CD14-positive monocyte (primary cell): ENCODE measurements around the gene CCDC50. TPM values are rescaled to one million over a fixed set of nuclear protein-coding genes. Genes with fewer than 3 reads are reported as not detected.

Experiments used
- DNase-seq, 3 donors: peaks; one replicate each; pipeline ENCODE4 v3.0.0-alpha.2; 2011 to 2022
- H2AFZ ChIP-seq: 2 replicates; pipeline ENCODE4 v1.6.0; 2012; ENCODE audit warnings: mild to moderate bottlenecking, low read depth, low read length, inconsistent platforms; ENCODE audit not compliant: insufficient read depth, poor library complexity, severe bottlenecking
- H3K27ac ChIP-seq, 2 donors: 1 replicate in 1 of 2; 2 replicates in 1 of 2; pipeline ENCODE4 v1.5.1; 2012 to 2013; ENCODE audit warnings: low read length in 2 of 2, control low read depth in 1 of 2, inconsistent platforms in 1 of 2, low read depth in 1 of 2, mild to moderate bottlenecking in 1 of 2
- H3K27me3 ChIP-seq, 2 donors: one replicate each; pipeline versions ENCODE4 v1.6.0 to v1.6.1; 2011 to 2013; ENCODE audit warnings: low read length in 2 of 2; ENCODE audit not compliant: control insufficient read depth in 2 of 2, insufficient read depth in 2 of 2
- H3K36me3 ChIP-seq, 2 donors: replicated peaks in 1 of 2; 1 replicate in 1 of 2; 2 replicates in 1 of 2; pipeline versions ENCODE4 v1.5.1 to v1.6.1; 2012 to 2013; ENCODE audit warnings: low read length in 2 of 2, control low read depth in 1 of 2, inconsistent platforms in 1 of 2, mild to moderate bottlenecking in 1 of 2; ENCODE audit not compliant: insufficient read depth in 2 of 2, control insufficient read depth in 1 of 2
- H3K4me1 ChIP-seq, 2 donors: 1 replicate in 1 of 2; 2 replicates in 1 of 2; pipeline versions ENCODE4 v1.5.1 to v1.6.1; 2012 to 2013; ENCODE audit warnings: low read length in 2 of 2, control low read depth in 1 of 2, inconsistent platforms in 1 of 2, mild to moderate bottlenecking in 1 of 2, moderate library complexity in 1 of 2; ENCODE audit not compliant: insufficient read depth in 2 of 2, control insufficient read depth in 1 of 2
- H3K4me2 ChIP-seq: replicated peaks from 2 replicates; pipeline ENCODE3; 2012; ENCODE audit warnings: low read length, moderate library complexity, mild to moderate bottlenecking; ENCODE audit not compliant: poor library complexity, severe bottlenecking; ENCODE audit errors: extremely low read depth
- H3K4me3 ChIP-seq, 3 experiments: fragments of 200-600 bp in 1 of 3; sonication (generic) in 1 of 3; replicated peaks in 1 of 3; 1 replicate in 2 of 3; 2 replicates in 1 of 3; pipeline ENCODE4 v1.5.1; 2011 to 2013; ENCODE audit warnings: low read length in 3 of 3, mild to moderate bottlenecking in 3 of 3, control low read depth in 2 of 3, low read depth in 2 of 3, inconsistent platforms in 1 of 3, moderate library complexity in 1 of 3
- H3K79me2 ChIP-seq: 2 replicates; pipeline ENCODE4 v1.6.0; 2012; ENCODE audit warnings: mild to moderate bottlenecking, control low read depth, inconsistent platforms, low read length, moderate library complexity; ENCODE audit not compliant: insufficient read depth
- H3K9ac ChIP-seq: 2 replicates; pipeline ENCODE4 v1.6.0; 2017; ENCODE audit warnings: low read length, mild to moderate bottlenecking; ENCODE audit not compliant: insufficient read depth, poor library complexity, severe bottlenecking
- H3K9me3 ChIP-seq, 2 donors: replicated peaks in 1 of 2; 1 replicate in 1 of 2; 2 replicates in 1 of 2; pipeline versions ENCODE4 v1.5.1 to v1.6.1; 2012 to 2013; ENCODE audit warnings: low read length in 2 of 2, control low read depth in 1 of 2; ENCODE audit not compliant: control insufficient read depth in 1 of 2, insufficient read depth in 1 of 2
- H4K20me1 ChIP-seq: 2 replicates; pipeline ENCODE4 v1.6.0; 2012; ENCODE audit warnings: mild to moderate bottlenecking, low read length, control low read depth, moderate library complexity; ENCODE audit not compliant: insufficient read depth
- H3K27ac Mint-ChIP-seq, 7 donors: one replicate each; pipeline ENCODE4 v1.8.0; 2020; ENCODE audit warnings: mild to moderate bottlenecking in 7 of 7, mixed read lengths in 7 of 7, moderate library complexity in 6 of 7, inconsistent platforms in 2 of 7
- H3K27me3 Mint-ChIP-seq, 3 donors: one replicate each; pipeline ENCODE4 v1.8.0; 2021 to 2022; ENCODE audit warnings: low read depth in 3 of 3, mild to moderate bottlenecking in 3 of 3, mixed read lengths in 3 of 3, moderate library complexity in 3 of 3, inconsistent platforms in 1 of 3
- H3K36me3 Mint-ChIP-seq, 2 donors: one replicate each; pipeline ENCODE4 v1.8.0; 2020; ENCODE audit warnings: mixed read lengths in 2 of 2, inconsistent platforms in 1 of 2, mild to moderate bottlenecking in 1 of 2
- H3K4me1 Mint-ChIP-seq: one replicate; pipeline ENCODE4 v1.8.0; 2020; ENCODE audit warnings: mild to moderate bottlenecking, mixed read lengths
- H3K4me3 Mint-ChIP-seq, 2 donors: one replicate each; pipeline ENCODE4 v1.8.0; 2020; ENCODE audit warnings: mild to moderate bottlenecking in 2 of 2, mixed read lengths in 2 of 2, moderate library complexity in 1 of 2
- H3K9me3 Mint-ChIP-seq, 7 donors: one replicate each; pipeline ENCODE4 v1.8.0; 2020 to 2022; ENCODE audit warnings: mixed read lengths in 7 of 7, mild to moderate bottlenecking in 6 of 7, moderate library complexity in 6 of 7, inconsistent platforms in 2 of 7
- CTCF ChIP-seq: fragments of 200-600 bp; IDR thresholded peaks from one replicate; pipeline ENCODE4 v1.8.0; 2022; ENCODE audit warnings: antibody characterized with exemption, mild to moderate bottlenecking
- WGBS: methylation state at CpG from one replicate; pipeline ENCODE4 v1.1.5; 2013; ENCODE audit warnings: missing lambda C conversion rate; ENCODE audit not compliant: insufficient coverage; 5-methylcytosine and 5-hydroxymethylcytosine counted together
- intact Hi-C, 2 donors: fragments of 100-400 bp; cut with micrococcal nuclease; formaldehyde crosslinking; loops; one replicate each; pipeline versions ENCODE4 v1.15.0 to v1.15.1; 2023
- polyA plus RNA-seq, 3 donors: library from polyadenylated mRNA; depleted of rRNA in 1 of 3; unstranded in 2 of 3; stranded (reverse) in 1 of 3; fragments of 300-500 nt in 2 of 3; fragments of >200 nt in 1 of 3; fragmentation: Illumina TruSeq in 2 of 3; gene quantifications; 1 replicate in 2 of 3; 2 replicates in 1 of 3; pipeline ENCODE4 v1.2.3, GENCODE V29; 2012 to 2021

The CCDC50 gene
- polyA plus RNA-seq, 3 donors = 13.3 to 29.2 (median 25.8) TPM

- Histone ChIP-seq H3K27ac (no peak overlapping the region), H3K4me1 (peaks cover 0 to 4% of the 10 kb centered on the region in 2 donors), H3K27me3 (no peaks in the 10 kb centered on the region), H3K79me2 (no peaks in the 10 kb centered on the region), H3K4me2 (no peak overlapping the region), H3K36me3 (no peaks in the 10 kb centered on the region), H3K9ac (no peak overlapping the region), H3K4me3 (no peak overlapping the region), H3K9me3 (no peaks in the 10 kb centered on the region), H4K20me1 (no peaks in the 10 kb centered on the region), H2AFZ (no peak overlapping the region)
- H3K4me1 Mint-ChIP-seq = peaks cover 8% of the 10 kb centered on the region
- no peaks in the 10 kb centered on the region for H3K36me3 Mint-ChIP-seq
- no peak for TF ChIP-seq CTCF
- H3K9me3 Mint-ChIP-seq = peaks cover 0 to 10% (median 0%) of the 10 kb centered on the region in 7 donors
- WGBS = 63% methylated on average over 2 of the region's 3 CpGs
- H3K4me3 Mint-ChIP-seq = no peak overlapping the region
- H3K27me3 Mint-ChIP-seq = peaks cover 2 to 4% (median 4%) of the 10 kb centered on the region in 3 donors
- intact Hi-C loops = no loop called here
- no peak for DNase-seq
- peak overlapping the region in 1 of 7 donors; percentile 43 for H3K27ac Mint-ChIP-seq
Measured at GRCh38 chr3:191303596-191303995, 25.6 kb upstream of the CCDC50 start.

- intact Hi-C loops = no loop called here
- peaks cover 5 to 8% (median 6%) of the 10 kb centered on the region in 3 donors for H3K27me3 Mint-ChIP-seq
- Histone ChIP-seq H3K27me3 (no peaks in the 10 kb centered on the region), H2AFZ (no peak overlapping the region), H3K27ac (no peak overlapping the region), H3K4me3 (no peak overlapping the region), H4K20me1 (no peaks in the 10 kb centered on the region), H3K79me2 (no peaks in the 10 kb centered on the region), H3K36me3 (no peaks in the 10 kb centered on the region), H3K4me2 (no peak overlapping the region), H3K9ac (no peak overlapping the region), H3K4me1 (no peaks in the 10 kb centered on the region), H3K9me3 (no peaks in the 10 kb centered on the region)
- H3K36me3 Mint-ChIP-seq = no peaks in the 10 kb centered on the region
- no CpG with 5 or more reads among the region's 4 CpGs for WGBS
- TF ChIP-seq CTCF = no peak
- H3K27ac Mint-ChIP-seq = no peak overlapping the region
- no peaks in the 10 kb centered on the region for H3K4me1 Mint-ChIP-seq
- no peak overlapping the region for H3K4me3 Mint-ChIP-seq
- DNase-seq = no peak
- peaks cover 0 to 15% (median 4%) of the 10 kb centered on the region in 7 donors for H3K9me3 Mint-ChIP-seq
Measured at GRCh38 chr3:191306428-191306827, 22.8 kb upstream of the CCDC50 start.
